Prostate gland (tissue), 2 donors: ENCODE data around the gene RPL10. TPM values are rescaled to one million over a fixed set of nuclear protein-coding genes. Genes with fewer than 3 reads are reported as not detected.

Source experiments
- DNase-seq: peaks from one replicate; pipeline ENCODE4 v3.0.0-alpha.2; 2019; ENCODE audit warnings: low spot score
- H3K27ac ChIP-seq, 2 donors: fragments of 200-600 bp; sonication (generic); 2 replicates each; pipeline ENCODE4 v1.5.1; 2017 to 2019
- H3K27me3 ChIP-seq: fragments of 200-600 bp; sonication (generic); replicated peaks from 2 replicates; pipeline ENCODE4 v1.5.1; 2019; ENCODE audit not compliant: insufficient read depth
- H3K36me3 ChIP-seq, 2 donors: fragments of 200-600 bp; sonication (generic); 1 replicate in 1 of 2; 2 replicates in 1 of 2; pipeline versions ENCODE4 v1.5.1 to v1.8.1; 2017 to 2019
- H3K4me1 ChIP-seq: fragments of 200-600 bp; sonication (generic); replicated peaks from 2 replicates; pipeline ENCODE4 v1.5.1; 2019
- H3K4me3 ChIP-seq, 2 donors: fragments of 200-600 bp; sonication (generic); 2 replicates each; pipeline ENCODE4 v1.5.1; 2017 to 2019
- H3K9me3 ChIP-seq: fragments of 200-600 bp; sonication (generic); 2 replicates; pipeline ENCODE4 v1.5.1; 2017
- POLR2A ChIP-seq: fragments of 450-650 bp; IDR thresholded peaks from one replicate; pipeline ENCODE4 v1.6.1; 2016; ENCODE audit warnings: antibody characterized with exemption, mild to moderate bottlenecking
- POLR2AphosphoS5 ChIP-seq: sonication (generic); formaldehyde crosslinking; IDR thresholded peaks from one replicate; pipeline ENCODE4 v1.6.1; 2017; ENCODE audit warnings: antibody characterized with exemption
- WGBS: methylation state at CpG from one replicate; pipeline ENCODE4 v1.1.5; 2018; 5-methylcytosine and 5-hydroxymethylcytosine counted together
- intact Hi-C: fragments of 100-400 bp; cut with DNase I; formaldehyde crosslinking; loops from one replicate; pipeline ENCODE4 v1.14.2; 2022
- total RNA-seq, 2 donors: library from RNA; depleted of rRNA; stranded (reverse); fragments of >200 nt; gene quantifications; one replicate each; pipeline ENCODE4 v1.1.0, GENCODE V29; 2016
- TF ChIP-seq, protein P1 (sequence below), 4 experiments: fragments of 200-600 bp in 2 of 4; fragments of 450-650 bp in 2 of 4; sonication (generic) in 2 of 4; IDR thresholded peaks; 1 replicate in 3 of 4; 2 replicates in 1 of 4; pipeline ENCODE4 v1.5.1; 2016 to 2019; ENCODE audit warnings: antibody characterized with exemption in 4 of 4, mild to moderate bottlenecking in 2 of 4, moderate library complexity in 2 of 4

Gene RPL10
- total RNA-seq, 2 donors from 2014 or later, result 3,702 to 5,500 TPM

DNA sequence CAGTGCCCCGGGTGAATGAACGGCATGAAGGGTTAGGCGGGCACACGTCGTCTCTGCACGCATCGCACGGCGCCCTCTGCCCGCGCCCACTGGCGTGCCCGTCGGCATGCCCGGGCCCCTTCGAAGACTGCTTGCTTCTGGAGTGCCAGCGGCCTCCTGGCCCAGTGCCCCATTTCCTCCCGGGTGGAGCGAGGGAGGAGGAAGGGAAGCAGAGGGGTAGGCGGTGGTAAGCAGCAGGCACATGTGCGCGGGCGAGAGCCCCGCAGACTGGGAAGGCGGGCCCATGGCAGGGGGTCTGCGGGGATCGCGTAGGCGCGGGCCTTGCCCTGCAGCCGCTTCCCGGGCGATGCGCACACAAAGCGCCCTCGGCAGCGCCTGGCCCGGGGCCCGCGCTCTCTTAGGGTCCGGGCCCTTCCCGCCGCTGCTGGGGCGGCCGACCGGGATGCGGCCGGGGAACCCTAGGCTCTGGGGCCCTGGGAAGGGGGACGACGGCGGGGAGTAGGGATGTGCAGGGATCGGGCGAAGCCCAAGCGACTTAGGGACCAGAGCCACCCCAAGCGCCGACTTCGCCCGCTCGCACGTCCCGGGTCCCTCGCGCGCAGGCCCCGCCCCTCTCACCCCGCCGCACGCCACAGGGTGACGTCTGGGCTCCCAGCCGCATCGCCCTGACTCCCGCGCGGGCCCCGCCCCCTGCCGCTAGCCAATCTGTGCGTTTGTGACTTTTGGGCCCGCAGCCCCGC lies 19.9 kb upstream of the RPL10 start:
- no peaks in the 10 kb centered on the region for H3K4me1 ChIP-seq
- H3K9me3 ChIP-seq, result no peaks in the 10 kb centered on the region
- intact Hi-C loops, result no loop called here
- DNase-seq, result no peak
- H3K27ac ChIP-seq, result peak overlapping the region; percentile 98
- H3K36me3 ChIP-seq, result no peaks in the 10 kb centered on the region
- 0% methylated on average over 20 of the region's 79 CpGs for WGBS
- H3K27me3 ChIP-seq, result no peaks in the 10 kb centered on the region
- peak overlapping the region; percentile 34 to 42 for H3K4me3 ChIP-seq
- no peak for TF ChIP-seq POLR2AphosphoS5
- TF ChIP-seq, protein P1, sequence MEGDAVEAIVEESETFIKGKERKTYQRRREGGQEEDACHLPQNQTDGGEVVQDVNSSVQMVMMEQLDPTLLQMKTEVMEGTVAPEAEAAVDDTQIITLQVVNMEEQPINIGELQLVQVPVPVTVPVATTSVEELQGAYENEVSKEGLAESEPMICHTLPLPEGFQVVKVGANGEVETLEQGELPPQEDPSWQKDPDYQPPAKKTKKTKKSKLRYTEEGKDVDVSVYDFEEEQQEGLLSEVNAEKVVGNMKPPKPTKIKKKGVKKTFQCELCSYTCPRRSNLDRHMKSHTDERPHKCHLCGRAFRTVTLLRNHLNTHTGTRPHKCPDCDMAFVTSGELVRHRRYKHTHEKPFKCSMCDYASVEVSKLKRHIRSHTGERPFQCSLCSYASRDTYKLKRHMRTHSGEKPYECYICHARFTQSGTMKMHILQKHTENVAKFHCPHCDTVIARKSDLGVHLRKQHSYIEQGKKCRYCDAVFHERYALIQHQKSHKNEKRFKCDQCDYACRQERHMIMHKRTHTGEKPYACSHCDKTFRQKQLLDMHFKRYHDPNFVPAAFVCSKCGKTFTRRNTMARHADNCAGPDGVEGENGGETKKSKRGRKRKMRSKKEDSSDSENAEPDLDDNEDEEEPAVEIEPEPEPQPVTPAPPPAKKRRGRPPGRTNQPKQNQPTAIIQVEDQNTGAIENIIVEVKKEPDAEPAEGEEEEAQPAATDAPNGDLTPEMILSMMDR (IDR thresholded peaks at IDR 0.05), result no peak
- peak; percentile 92 for TF ChIP-seq POLR2A

DNA sequence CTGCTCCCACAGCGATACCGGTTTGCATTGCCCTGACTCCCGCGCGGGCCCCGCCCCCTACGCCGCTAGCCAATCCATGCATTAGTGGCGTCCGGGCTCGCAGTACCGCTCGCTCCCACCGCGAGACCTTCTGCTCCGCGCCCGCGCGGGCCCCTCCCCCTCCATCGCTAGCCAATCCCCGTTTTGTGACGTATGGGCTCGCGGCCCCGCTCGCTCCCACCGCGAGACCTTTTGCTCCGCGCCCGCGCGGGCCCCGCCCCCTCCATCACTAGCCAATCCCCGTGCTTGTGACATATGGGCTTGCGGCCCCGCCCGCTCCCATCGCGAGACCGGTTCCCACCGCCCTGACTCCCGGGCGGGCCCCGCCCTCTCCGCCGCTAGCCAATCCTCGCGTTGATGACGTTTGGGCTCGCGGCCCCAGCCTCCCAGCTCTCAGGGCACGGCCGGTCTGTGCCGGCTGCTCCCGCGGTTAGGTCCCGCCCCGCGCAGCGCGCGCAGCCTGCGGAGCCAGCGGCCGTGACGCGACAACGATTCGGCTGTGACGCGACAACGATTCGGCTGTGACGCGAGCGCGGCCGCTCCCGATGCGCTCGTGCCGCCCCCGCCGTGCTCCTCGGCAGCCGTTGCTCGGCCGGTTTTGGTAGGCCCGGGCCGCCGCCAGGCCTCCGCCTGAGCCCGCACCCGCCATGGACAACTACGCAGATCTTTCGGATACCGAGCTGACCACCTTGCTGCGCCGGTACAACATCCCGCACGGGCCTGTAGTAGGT lies 19.2 kb upstream of the RPL10 start, which contains the start of gene EMD:
Gene EMD (plus strand): TSS at position 497 of the 770 bp plus-strand sequence. CDS start 190 bp downstream, at position 687.
- no peaks in the 10 kb centered on the region for H3K36me3 ChIP-seq
- DNase-seq, result peak; percentile 95
- WGBS, result 0% methylated on average over 24 of the region's 103 CpGs
- H3K27ac ChIP-seq, result peak within 1 kb of the TSS; percentile 98
- TF ChIP-seq POLR2AphosphoS5, result peak; percentile 79
- TF ChIP-seq, protein P1 (IDR thresholded peaks at IDR 0.05), result peak in 2 of 4 experiments; percentile 18 to 54
- TF ChIP-seq POLR2A, result peak; percentile 88
- H3K9me3 ChIP-seq, result no peaks in the 10 kb centered on the region
- H3K27me3 ChIP-seq, result no peaks in the 10 kb centered on the region
- H3K4me1 ChIP-seq, result no peaks in the 10 kb centered on the region
- intact Hi-C loops, result no loop called here
- H3K4me3 ChIP-seq, result peak within 1 kb of the TSS; percentile 67 to 73

DNA sequence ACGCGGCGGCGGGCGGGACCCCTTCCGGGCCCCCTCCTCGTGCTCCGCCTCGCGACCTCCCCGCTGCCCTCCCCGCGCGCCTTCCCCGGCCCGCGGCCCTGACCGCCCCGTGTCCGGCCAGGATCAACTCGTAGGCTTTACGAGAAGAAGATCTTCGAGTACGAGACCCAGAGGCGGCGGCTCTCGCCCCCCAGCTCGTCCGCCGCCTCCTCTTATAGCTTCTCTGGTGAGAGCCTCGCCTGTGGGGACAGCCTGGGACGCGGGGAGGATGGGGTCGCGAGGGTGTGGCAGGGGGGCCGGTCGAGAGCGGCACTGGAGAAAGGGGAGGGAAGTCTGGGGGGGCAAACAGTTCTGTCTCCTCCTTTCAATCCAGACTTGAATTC lies 18.6 kb upstream of the RPL10 start:
- intact Hi-C loops, result no loop called here
- H3K27me3 ChIP-seq, result no peaks in the 10 kb centered on the region
- 2% methylated on average over 14 of the region's 38 CpGs for WGBS
- no peak for TF ChIP-seq POLR2AphosphoS5
- no peak for TF ChIP-seq POLR2A
- TF ChIP-seq, protein P1 (IDR thresholded peaks at IDR 0.05), result no peak
- no peak for DNase-seq
- H3K4me3 ChIP-seq, result peak overlapping the region; percentile 67 to 73
- no peaks in the 10 kb centered on the region for H3K36me3 ChIP-seq
- H3K9me3 ChIP-seq, result no peaks in the 10 kb centered on the region
- H3K4me1 ChIP-seq, result no peaks in the 10 kb centered on the region
- H3K27ac ChIP-seq, result peak overlapping the region; percentile 95 to 97

DNA sequence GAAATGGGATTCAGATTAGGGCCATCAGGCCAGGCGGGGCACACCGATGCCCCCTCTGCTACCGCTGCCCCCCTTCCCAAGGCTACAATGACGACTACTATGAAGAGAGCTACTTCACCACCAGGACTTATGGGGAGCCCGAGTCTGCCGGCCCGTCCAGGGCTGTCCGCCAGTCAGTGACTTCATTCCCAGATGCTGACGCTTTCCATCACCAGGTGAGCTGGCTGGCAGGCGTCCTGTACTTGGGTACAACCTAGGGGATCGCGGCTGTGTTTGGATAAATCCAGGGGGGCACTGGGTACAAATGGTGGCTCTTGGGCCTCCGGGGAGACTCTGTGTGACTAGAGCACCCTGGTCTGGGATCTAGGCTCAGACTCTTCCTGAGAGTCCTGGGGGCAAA lies 18.0 kb upstream of the RPL10 start:
- TF ChIP-seq POLR2A (no peak), POLR2AphosphoS5 (no peak)
- TF ChIP-seq, protein P1 (IDR thresholded peaks at IDR 0.05), result no peak
- no peak for DNase-seq
- Histone ChIP-seq H3K36me3 (no peaks in the 10 kb centered on the region), H3K4me3 (peak overlapping the region; percentile 67 to 73), H3K4me1 (no peaks in the 10 kb centered on the region), H3K27me3 (no peaks in the 10 kb centered on the region), H3K9me3 (no peaks in the 10 kb centered on the region), H3K27ac (peak overlapping the region; percentile 95 to 97)
- WGBS, result no CpG with 5 or more reads among the region's 13 CpGs
- intact Hi-C loops, result no loop called here
